Globus pallidus (tissue), 1 donor: Measurements from ENCODE around the gene MKX.

ENCODE experiments used
- DNase-seq: peaks from one replicate; pipeline ENCODE4 v3.0.0-alpha.2; 2015; ENCODE audit warnings: low spot score

Gene MKX

DNA sequence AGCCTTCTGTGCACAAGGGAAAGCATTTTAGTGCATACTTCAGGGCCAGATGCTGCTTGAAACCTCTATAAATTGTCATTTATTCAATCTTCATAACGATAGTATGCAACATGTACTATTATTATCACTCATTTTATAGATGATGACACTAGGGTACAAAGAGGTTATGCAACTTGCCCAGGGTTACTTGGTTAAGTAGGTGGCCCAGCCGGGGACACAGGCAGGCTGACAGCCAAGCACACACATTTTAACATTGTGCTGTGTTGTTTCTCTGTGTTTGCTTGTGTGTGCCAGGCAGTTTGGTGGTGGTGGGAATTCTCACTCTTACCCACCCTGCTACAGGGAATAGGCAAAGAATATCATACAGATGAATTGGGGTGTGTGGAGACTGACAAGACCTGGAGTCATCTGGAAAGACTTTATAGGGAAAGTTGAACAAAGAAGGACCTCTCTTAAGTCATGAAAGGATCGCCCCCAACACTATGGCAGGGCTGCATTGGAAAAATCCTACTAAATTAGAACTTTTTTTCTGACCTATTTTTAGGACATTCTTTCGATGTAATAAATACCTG, 98.9 kb downstream of the MKX start:
- no peak for DNase-seq

DNA sequence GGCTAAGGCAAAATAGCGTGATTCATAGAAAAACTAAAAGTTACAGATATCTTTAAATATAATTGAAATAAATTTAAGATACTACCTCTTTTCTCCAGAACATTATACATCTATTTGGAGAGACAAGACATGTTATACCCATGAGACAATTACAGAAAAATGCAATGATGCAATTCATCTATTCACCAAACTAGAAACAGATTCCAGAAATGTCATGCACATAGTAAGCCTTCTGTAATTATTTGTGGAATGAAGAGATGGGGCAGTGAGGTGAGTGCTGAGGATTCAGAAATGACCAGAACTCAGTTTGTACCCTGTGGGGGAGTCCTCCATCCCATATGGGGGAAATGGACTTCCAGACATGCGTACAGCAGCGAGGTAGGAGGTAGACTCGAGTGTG, 99.4 kb downstream of the MKX start:
- DNase-seq = no peak

DNA sequence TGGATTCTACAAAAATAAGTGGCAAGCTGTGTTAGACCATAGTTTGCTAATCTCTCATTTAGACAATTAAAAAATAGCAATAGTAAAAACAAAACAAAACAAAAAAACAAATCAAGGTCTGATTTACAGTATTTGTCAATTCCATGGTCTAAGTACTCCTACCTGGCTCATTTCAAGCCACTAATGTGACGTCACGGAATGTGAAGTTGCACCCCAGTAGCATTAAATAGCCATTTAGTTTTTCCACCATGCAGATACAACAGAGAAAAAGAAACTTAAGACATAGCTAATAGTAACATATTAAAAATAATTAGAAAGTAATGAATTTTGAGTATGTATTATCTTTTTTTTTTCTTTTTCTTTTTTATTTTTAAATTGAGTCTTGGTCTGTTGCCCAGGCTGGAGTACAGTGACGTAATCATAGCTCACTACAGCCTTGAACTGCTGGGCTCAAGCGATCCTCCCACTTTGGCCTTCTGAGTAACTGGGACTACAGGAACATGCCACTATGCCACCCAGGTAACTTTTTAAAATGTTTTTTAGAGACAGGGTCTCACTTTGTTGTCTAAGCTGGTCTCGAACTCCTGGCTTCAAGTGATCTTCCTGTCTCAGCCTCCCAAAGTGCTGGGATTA, 101.2 kb downstream of the MKX start:
- DNase-seq = no peak

DNA sequence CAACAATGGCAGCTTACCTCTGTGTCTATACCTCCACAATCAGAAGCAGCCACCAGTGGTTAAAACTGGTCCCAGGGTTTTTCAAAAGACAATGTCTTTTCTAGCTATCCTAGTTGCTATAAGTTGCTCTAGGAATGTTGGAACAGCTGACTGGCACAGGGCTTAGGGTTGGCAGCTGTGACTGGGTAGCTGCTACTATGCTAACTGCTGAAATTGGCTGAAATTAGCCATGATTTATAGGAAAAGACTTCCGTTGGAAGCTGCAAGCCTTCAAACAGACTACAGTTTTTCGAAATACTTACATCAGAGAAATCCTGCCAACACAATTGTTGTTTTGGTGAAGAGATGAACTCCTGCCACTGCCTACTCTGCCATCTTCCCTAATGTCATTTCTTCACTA, 102.3 kb downstream of the MKX start:
- no peak for DNase-seq

DNA sequence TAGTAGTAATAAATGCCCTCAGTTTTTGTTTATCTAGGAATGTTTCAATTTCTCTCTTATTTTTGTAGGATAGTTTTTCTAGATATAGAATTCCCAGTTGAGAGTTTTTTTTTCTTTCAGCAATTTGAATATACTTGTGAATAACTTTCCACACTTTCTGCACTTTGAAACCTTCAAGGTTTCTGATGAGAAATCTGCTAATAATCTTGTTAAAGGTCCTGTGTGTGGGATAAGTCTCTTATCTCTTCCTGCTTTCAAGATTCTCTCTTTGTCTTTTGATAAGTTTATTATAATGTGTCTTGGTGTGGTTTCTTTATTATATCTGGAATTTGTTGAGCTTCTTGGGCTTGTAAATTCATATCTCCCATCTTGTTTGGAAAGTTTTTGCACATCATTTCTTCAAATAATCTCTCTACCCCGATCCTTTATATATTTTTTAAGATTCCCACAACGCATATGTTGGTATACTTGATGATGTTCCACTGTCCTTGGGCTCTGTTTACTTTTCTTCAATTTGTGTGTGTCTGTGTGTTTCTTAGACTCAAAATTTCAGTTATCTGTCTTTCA, 103.5 kb downstream of the MKX start:
- DNase-seq = no peak

DNA sequence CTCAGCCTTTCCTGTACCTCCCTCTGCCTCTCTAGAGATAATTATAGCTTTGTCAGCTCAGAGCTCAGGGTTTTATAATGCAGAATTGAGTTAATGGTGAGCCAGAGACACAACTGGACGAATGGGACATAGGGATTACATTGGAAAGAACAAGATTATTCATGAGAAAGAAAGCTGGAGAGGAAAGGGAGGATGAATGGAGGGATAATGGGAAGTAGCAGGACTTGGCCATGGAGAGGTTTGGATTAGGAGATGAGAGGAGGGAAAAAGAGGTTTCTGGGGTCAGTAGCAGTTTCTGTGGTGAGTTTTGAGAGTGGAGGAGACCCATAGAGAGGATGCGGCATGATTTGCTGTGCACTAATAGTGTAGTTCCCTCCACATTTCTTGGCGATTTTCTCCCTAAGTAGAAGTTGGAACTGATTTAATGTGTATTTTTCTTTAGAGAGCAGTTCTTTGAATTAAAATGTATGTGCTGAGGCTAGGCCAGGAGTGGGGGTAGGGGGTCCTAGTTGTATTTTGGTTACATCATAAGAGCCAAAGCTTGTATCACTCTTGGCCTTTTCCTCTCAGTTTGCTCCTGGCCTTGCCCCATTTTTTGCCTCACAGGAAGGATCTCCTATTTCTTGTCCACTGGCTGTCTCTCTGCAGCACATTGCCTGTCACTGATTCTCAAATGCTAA, 107.4 kb downstream of the MKX start:
- DNase-seq = no peak

DNA sequence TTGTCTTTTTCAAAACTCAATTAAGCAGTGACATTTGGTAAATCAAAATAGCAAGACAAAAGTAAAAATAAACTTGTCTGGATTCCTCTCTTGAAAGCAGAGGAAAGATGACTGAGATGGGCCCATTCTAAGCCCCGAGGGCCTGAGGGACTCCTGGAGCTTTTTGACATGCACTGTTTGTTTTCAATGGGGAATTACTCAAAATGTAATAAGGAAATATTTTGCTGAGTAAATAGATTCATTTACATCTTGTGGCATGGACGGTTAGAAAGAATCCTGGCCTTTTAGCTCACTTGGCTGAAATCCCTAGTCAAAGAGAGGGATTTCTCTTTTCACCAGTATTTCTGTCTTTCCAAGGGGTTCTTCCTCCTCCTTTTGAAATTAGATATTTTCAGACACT, 108.0 kb downstream of the MKX start:
- no peak for DNase-seq

DNA sequence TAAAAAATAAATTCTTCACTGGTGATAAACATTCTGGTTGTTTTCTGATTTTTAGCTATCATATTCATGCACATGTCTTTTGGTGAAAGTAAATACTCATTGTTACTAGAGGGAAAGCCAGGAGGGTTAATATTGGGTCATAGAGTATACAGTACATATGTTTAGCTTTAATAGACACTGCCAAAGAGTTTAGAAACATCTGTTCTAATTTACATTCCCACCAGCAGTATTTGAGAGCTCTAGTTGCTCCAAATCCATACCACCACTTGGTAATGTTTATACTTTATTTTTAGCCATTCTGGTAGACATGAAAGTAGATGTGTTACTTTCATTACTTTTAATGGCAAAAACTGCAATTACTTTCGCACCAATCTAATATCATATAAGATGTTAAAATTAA, 108.8 kb downstream of the MKX start:
- DNase-seq = no peak

DNA sequence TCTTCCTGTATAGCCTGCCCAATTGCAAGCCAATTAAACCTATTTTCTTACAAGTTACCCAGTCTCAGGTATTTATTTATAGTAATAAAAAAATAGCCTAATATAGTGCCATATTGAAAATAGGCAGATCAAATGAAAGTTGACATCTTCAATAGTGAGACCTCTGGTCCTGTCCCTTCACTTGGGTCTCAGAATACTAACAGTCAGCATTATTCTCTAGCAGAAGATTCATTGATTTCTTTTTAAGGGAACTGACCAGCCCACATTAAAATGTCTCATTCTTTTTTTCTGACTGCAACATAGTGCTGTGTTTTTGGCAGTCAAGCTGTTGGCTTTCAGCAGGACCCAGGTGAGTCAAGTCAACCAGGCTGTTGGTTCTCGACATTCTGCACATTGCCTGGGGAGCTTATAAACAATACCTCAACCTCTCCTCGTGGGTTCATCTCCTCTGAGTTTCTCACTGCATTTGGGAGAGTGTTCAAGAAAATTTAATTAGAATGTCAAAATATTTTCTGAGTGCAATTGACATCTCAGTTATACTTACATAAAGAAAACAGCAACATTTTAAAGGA, 109.8 kb downstream of the MKX start:
- no peak for DNase-seq

DNA sequence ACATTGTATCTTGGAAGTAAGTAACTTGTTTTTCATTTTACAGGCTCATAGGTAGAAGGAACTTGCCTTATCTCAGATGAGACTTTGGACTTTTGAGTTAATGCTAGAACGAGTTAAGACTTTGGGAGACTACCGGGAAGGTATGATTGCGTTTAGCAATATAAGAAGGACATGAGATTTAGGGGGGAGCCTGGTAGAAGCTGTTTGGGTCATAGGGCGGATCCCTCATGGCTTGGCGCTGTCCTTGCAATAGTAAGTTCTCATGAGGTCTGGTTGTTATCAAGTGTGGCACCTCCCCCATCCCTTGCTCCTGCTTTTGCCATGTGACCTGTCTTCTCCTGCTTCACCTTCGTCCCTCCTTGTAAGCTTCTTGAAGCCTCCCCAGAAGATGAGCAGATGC, 110.3 kb downstream of the MKX start:
- no peak for DNase-seq

DNA sequence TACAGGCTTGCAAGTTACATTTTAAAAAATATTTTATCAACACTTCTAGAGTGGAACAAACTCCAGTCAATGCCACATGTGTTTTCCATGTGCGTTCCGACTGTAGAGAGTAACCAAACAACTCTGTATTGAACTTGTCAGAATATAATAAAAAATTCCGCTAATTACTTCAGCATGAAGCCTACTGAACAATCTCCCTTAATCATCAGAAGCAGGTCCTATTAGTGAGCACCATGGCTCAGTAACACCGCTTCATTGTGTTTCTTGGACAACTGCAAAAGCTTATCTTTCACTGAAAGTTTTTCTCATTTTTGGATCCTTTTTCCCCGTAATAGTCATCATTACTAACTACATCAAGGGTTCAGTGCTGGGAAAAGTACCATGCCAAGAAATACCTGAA, 117.0 kb downstream of the MKX start:
- DNase-seq = no peak

DNA sequence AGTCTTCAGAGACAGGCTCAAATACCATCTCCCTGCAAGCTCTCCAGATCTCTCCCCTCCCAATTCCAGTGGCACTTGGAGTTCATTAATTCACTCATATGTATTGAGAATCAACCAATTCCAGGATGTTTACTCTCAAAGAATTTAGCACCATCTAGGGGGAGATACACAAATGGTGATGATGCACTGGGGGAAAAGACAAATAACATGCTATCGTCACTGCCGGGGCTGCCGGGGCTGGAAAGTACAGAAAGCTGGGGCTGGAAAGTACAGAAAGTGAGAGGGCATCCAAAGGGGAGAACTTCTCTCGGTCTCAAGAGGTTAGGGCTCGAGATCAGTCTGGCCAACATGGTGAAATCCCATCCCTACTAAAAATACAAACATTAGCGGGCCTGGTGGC, 118.7 kb downstream of the MKX start:
- DNase-seq = no peak

DNA sequence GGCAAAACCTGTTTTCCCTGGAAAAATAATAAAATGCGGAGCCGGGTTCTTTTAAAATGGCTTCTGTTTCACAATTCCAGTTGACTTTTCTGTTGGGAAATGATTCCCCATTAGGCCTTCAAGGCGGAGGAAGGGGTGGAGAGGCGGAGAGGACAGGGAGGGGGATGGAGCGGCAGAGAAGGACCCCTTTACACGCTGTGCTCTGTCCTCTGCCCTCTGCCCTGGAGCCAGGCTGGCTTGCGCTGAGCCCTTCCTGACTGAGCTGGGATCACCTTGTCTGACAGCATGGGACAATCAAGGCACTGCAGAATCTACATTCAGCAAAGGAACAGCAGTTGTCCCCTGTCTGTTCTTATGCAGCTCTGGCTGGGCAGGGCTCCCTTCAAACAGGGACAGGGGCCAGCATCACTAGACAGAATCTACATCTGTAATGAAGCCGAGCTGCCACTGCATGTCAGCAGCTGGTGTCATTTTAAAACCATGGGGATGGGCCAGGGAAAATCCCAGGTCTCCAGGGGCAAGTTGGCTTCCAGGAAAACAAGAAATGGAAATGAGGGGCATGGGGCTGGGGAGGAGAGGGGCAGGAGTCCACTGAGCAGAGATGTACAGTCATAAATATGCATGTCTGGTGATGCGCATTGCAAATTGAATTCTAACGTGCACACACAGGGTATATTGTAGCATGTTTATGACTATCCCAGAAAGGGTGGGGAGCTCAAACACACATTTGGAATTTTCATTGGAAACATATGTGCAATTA, 120.0 kb downstream of the MKX start:
- no peak for DNase-seq

DNA sequence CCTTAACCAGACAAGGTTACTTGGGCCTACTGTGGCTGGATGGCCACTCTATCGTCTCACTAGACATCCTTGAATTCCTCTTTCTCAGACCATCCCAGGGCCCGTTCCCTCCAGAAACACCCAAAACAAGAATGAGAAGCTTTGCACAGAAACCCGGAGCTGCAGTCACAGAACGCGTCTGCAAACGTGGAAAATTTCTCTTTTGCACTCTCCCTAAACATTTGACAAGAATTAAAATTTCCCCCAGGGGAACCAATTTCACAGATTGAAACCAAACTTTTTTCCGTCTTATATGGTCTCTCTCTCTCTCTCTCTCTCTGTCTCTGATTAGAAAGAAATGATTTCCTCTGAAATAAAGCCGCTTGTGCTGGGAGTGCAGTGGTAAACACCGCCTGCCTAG, 120.7 kb downstream of the MKX start:
- no peak for DNase-seq
